ENCODE results near the gene WNT9A.

The WNT9A gene

DNA sequence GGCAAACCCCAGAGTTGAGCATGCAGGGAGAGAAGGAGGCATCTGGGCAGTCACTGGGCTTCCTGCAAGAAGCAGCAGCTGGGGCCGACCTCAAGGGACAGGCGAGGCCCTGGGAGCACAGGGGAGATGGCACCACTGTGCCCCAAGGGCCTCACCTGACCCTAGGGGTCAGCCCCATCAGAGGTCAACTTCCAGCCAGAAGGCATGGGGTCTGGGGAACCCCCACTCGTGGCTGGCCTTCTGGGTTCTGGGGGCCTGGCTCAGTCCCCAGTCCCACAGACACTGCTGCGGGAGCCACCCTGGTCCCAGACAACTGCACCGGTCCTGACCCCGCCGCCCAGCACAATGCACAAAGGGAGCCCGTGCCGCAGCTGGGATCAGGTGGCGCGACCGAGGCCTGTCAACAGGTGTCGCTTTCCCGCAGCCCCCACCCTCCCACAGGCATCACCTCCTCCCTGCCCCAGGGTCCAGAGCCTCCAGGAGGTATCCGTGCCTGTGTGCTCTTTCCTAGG is 6.2 kb downstream of the WNT9A start:
- DNase-seq (ENCODE audit: low read depth), result no peak

DNA sequence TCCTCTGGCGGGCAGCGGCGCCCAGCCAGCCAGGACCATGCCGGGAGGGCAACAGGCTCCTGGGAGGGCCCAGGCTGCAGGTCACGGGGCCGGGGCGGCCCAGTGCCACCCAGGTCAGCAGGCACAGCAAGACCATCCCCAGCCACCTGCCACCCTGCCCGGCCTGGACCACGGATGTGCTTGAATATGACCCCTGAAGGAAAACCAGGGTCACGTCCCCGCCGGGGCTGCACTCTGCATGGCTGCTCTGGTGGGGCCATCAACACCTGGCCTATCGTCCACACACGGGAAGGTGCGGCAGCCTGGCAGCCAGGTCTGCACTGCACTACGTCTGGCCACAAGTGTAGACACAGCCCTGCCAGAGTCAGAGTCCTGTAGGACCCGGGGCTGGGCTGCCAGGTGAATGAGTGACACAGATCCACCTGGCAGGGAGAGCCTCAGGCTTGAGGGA is 6.9 kb downstream of the WNT9A start:
- DNase-seq (ENCODE audit: low read depth), result no peak

DNA sequence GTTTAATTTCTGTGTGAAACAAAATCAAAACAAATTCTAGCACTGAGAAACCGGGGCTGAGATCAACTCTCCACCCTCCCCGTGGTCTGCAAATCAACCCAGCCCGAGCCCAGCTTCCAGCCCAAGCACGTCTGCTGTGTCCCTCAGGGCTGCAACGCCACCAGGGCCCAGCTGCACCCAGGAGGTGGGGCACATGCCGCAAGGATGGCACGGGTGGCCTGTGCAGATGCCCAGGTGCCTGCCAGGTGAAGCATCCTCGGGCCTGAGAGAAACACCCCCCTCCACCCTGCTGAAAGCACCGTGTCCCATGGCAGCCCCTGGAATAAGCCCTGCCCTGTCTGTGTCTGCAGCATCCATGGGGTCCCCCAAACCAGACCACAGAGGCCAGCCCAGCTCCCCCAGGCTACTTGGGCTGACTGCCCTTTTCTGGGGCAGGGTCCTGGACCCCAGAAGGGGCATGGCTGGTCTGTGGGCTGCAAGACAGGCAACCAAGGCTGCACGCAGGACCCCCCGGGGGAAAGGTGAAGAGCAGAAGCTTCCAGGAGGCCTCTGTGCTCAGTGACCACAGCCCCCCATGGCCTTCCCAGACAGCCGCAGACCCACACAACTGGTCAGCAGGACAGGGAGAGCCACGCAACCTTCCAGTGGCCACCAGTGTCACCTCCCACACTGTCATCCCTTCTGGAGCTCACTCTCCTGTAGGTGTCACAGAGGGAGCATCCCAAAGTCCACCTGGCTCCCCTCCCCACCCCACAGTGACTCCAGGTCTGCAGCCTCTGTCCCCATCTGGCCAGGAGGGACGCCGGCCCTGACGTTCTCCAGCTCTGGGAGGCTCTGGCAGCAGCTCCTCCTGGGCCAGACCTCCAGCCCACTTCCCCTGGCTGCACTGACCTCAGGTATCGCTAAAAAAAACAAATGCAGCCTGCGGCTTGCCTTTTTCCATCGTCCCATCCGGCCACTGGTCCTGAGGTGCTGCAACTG is 7.7 kb downstream of the WNT9A start:
- DNase-seq (ENCODE audit: low read depth), result no peak

DNA sequence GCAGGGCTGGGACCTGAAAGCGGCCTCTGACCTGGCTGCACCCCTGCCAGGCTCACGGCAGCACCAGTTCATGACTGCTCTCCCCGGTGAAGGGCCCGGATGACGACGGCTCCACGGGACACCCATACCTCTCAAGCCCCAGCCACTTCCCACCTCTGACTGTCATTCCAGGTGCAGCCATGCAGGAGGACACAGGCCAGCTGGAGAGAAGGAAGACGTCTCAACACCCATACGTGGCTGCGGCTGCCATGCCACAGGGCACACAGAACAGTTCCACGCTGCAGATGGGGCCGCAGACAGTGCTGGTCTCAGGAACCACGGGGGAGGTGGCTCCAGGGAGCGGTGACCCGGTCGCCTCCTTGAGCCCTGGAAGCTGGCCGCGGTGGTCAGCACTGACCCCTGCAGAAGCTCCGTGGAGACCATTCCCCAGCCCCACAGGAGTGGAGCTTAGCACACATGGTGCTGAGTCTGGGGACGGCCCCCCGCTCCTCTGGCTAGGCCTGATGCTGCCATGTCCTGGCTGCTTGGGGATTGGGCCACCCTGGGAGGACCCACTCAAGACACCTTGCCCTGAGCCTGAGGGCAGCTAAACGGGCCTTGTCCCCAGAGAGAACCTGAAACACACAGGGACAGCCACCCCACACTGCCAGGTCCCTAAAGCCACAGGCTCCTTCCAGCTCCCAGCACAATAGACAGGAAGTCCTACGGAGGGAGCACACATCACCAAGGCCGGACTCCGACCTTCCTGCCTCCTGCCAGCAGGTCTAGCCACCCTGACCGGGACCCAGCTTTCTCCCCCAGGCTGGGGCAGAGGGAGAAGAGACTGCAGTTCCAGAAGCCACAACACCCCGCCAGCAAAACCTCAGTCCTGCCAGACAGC is 8.6 kb downstream of the WNT9A start:
- DNase-seq (ENCODE audit: low read depth), result no peak

DNA sequence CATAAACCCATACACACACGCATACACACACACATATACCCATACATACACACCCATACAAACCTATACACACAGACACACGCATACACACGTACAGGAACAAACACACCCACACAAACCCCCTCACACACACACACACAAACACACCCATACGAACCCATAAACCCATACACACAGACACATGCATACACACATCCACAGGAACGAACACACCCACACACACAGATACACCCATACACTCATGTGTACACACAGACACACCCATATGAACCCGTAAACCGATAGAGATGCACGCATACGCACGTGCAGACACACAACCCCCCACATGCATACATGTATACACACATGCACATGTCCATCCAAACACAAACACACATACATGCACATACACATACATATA is 9.5 kb downstream of the WNT9A start:
- DNase-seq (ENCODE audit: low read depth), result no peak

DNA sequence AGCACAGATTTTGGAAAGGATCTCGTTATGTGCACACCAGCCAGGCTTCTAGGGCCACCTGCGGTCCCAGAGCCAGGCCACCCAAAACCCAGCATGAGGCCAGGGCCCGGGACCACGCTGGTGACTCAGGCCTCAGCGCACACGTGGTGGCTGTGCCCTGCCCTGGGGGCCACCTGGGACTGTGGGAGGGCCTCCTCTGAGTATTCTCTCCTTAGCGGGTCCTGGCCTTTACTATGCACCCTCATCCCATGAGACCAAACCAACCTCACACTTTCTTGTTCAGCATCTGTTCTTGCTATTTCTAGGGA is 9.9 kb downstream of the WNT9A start:
- no peak for DNase-seq (ENCODE audit: low read depth)

DNA sequence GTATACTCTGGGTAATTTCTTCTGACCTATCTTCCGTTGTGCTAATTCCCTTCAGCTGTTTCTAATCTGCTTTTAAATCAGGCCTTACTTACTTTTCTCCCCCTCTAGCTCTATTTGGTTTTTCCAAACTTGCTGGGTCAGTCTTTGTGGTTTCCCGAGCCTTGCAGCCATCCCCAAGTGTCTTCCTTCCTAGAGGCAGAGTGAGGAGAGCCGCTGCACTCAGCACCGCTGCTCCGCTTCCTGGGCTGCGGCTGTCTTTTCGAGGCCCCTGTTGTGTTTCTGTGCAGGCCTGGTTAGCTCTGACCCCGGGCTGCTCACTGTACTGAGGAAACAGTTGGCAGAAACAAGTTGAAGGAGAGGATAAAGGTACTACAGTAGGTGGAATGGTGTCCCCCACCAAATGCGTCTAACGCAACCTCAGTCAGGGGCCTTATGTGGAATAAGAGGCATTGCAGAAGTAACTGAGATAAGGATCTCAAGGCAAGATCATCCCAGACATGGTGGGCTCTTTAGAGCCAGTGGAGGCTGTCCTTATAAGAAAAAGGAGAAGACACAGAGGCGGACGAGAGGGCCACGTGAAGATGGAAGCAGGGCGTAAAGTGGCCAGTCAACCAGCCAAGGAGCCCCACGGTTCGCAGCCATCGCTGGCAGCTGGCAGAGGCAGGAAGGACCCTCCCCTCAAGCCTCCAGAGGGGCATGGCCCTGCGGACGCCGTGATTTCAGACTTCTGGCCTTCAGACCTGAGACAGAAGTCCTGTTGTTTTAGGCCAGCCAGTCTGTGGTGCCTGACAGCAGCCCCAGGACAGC is 10.5 kb downstream of the WNT9A start:
- no peak for DNase-seq (ENCODE audit: low read depth)

DNA sequence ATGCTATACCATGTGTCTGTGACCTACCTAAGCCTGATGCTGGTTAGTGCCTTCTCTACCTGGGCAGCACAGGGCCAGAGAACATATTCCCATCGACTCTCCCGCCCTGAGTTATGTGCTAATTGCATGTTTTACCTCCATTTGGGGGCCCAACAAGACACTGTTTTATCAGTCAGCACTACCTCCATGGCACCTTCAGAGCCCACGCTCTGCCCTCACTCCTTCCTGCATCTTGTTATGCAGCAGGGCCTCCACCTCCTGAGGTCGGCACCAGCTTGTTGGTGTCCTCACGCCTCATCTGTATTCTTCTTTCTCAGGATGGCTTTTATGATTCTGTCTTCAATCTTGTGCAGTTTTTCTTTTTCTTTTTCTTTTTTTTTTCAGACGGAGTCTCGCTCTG is 11.9 kb downstream of the WNT9A start:
- no peak for DNase-seq (ENCODE audit: low read depth)

DNA sequence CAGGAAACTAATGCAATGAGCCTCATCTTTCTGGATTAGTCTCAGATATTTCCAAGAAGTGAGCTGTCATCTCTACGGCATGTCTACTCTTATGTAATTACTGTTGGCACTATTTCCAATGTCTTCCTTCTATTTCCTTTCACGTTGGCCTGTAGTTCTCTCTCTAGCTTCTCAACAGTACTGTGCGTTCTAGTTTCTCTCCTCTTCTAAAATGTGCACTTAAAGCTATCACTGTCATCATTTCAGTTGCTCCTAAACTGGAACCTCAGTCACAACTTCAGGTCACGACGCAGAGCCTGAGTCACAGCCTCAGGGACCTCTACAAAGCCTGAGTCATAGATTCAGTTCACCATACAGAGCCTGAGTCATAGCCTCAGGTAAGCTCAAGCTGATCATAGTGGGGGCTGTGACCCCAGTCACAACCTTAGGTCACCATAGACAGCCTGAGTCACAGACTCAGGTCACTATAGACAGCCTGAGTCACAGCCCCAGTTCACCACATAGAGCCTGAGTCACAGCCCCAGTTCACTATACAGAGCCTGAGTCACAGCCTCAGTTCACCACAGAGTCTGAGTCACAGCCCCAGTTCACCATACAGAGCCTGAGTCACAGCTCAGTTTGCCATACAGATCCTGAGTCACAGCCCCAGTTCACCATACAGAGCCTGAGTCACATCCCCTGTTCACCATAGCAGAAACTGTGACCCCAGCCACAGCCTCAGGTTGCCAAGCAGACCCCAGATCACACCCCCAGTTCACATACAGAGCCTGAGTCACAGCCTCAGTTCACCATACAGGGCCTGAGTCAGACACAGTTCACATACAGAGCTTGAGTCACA is 13.0 kb downstream of the WNT9A start:
- no peak for DNase-seq (ENCODE audit: low read depth)

DNA sequence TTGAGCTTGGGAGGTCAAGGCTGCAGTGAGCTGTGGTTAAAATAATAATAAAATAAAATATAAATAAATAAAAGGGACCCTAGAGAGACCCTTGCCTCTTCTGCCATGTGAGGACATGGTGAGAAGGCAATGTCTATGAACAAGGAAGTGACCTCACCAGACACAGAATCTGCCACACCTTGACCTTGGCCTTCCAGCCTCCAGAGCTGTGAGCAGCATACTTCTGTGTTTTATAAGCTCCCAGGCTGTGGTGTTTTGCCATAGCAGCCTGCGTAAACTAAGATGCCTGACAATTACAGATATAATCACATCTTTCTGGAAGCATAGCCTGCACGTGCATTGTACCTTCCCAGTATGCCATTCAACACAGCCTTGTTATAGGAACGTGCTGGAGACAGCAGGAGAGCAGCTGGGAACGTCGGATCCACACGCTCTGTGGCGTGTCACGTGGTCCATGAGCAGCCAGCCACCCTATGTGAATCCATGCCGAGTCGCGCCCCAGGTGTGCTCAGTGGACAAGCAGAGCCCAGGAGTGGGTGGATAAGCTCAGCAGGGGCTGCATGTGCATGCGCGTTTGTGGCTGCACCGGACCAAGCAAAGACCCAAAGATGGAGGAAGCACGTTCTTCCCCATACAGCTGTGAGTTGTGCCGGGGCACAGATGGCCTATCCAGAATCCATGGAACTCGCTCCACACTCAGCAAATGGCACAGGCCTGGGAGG is 17.8 kb downstream of the WNT9A start:
- DNase-seq (ENCODE audit: low read depth), result no peak

DNA sequence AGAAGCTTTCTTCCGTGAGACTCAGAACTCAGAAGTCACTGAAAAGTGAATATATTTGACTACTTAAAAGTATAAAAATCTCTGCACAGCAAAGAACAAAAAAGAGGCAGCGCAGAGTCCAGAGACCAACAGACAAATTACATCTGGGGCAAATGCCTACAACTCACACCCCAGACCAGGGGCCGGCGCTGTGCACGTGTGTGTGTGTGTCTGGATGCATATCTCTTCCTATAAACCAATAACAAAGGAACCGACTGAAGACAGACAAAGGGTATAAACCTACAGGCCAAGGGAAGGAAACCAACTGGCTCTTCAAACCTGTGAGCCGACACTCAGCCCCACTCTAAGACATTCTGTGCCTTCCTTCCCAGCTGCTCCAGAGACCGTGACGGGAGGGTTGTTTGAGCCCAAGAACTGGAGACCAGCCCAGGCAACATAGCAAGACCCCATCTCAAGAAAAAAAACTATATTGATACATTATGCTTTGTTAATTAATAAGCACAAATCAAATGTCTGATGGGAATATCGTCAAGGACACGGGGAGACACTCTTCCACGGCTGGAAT is 18.8 kb downstream of the WNT9A start:
- DNase-seq (ENCODE audit: low read depth), result no peak

DNA sequence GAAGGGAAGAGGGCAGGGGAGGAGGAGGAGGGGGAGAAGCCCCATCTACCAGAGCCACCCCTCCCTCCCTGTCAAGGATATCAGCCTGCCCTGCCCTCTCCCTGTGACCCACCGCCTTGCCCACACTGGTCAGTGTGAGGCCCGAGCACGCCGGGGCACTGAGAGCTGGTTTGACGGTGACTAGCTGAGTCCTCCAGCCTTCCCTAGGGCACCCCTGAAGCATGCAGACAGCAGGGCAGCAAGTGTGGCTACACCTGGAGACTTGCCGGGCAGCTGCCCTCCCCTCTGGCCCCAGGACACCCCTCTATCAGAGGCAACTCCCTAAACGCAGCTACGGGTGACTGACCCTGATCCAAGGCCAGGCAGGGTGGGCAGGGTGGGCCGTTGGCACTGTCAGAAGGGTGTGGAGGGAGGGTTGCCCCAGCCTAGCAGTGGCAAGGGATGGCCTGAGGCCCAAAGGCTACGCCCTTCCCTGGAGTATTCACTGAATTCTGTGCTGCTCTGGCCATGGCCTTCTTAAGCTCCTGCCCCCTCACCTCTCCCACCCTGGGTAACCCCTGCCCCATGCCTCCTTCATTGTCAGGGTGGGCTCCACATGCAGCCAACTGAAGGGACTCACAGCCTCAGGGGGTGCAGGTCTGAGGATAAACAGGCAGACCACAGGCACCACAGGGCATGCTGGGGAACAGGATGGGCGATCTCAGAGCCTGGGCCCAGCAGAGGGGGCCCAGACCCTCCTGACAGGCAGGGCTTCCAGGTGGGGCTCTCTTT is 19.6 kb downstream of the WNT9A start:
- DNase-seq (ENCODE audit: low read depth), result no peak

DNA sequence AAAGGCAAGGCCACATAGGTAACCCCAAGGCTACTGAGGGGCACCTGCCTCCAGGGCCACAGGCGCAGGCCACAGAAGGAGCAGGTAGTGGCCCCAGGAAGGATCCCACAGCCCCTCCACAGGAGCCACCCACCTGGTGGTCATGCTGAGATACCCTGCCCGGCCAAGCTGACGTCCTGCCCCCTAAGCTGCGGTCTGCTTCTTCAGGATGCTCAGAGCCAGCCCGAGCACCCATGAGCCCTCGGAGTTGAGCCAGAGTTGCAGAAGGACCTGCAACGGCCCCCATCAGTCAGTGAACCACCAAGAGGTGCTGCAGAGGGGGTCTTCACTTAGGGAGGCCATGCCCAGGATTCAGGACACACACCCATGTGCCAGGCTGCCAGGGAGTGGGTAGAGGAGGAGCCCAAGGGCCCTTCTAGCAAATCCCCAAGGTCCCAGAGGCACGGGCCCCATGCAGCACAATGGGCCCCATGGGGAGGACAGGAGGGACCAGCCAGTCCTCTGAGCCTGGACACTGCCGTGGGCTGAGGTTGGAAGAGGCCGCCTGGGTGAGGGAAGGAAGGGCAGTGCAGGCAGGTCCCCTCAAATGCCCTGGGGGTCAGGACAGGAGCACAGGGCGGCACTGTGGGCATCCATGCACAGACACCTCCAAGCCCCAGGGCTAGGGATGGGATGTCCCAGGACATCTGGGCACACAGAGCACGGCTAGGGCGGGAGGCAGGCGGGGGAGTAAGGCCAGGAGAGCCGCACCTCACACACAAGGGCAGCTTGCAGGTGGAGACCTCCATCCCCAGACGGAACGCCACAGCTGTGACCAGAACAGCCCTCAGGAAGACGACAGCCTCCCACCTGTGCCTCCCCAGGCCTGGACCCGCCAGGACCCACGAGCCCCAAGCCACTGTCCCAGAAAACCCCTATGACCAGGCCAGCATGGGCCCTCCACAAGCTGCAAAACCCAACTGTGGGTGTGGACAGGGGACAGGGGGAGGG is 20.5 kb downstream of the WNT9A start:
- no peak for DNase-seq (ENCODE audit: low read depth)

DNA sequence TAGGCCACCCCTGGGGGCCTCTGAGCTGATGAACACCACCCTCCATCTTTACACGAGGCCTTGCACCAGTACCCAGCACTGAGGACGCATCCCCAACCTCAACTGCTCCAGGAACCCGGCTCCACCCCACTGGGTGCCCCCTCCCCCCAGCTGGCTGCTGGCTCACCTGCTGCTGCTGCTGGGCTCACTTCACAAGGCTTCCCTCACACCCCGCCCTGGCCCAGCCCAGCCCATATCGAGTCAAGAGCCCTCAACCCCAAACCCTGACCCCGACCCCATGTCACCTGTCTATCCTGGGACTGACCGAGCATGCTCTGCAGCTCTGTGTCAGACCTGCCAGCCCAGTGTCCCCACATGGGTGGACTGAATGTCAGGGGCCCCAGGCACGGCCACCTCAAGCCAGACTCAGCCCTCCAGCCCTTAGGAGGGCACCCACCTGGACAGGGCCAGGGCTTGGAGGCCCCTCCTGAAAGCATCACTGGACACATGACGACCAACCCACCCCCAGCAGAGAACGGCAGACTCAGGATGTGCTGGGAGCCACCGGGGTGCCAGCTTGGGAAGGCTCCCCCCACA is 21.4 kb downstream of the WNT9A start:
- no peak for DNase-seq (ENCODE audit: low read depth)

DNA sequence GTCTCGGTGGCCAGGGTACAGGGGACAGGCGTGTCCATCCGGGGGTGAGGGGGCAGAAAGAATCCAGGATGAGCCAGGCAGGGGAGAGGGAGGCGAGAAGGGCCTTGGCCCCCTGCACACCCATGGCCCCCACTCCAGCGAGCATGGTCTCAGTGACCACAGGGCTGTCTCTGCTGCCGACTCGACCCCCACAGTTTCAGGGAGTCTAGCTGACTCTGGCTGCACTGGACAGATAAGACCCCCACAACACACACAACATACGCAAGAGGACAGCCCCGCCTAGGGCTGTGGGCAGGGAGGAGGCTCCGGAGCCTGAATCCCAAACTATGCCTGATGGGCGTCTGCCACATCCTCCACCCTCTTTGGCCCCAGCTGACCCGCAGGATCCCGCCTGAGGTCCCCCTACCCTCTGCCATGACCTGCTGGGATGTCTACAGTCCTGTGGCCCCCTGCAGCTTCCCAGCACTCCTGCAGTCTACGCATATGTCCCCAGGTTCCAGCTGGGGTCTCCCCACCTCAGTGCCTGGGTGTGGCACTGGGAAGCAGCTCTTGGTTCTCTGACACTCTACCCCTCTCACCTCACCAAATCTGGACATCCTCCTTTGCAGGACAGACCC is 22.0 kb downstream of the WNT9A start:
- DNase-seq (ENCODE audit: low read depth), result no peak

DNA sequence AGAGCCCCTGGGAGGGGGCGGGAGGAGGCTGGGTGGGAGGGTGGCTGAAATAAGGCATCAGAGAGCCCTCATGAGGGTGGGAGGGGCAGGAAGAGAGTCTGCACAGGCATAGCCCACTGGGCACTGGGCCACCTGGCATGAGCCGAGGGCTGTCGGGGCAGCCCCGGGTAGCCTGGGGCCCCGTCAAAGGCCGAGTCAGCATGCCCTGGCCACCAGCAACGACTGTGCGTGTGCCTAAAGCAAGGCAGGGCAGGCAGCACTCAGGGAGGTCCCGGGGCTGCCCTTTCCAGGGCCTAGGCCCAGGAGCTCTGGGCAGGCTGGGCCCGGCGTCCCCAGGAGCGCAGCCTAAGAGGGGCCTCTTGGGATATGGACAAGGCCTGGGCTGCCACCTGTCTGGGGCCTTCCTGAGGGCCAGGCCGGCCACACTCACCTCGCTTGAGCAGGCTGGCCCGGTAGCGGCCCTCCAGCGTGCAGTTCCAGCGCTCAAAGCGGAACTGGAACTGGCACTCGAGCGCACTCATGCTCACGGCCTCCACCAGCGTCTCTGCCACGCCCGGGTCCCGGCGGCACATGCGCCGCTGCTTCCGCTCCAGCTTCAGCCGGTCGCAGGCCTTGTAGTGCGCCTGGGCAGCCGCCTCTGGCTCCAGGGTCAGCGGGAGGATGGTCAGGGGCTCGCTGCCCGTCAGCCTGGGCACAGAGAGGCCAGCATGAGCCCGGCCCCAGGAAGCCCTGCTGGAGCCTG is 22.7 kb downstream of the WNT9A start:
- no peak for DNase-seq (ENCODE audit: low read depth)

Measured in activated T-cell treated with anti-CD3 and anti-CD28 coated beads for 1 hour (primary cell).